C1 segment of cervical spinal cord (tissue), 14 donors: ENCODE measurements around the gene OR1Q1.
"Not testable (repeated sequence)": the region's sequence is repeated elsewhere in the genome, so short reads cannot be mapped to it uniquely, and the experiment has no call there.

Experiments
- DNase-seq, 14 donors: peaks; one replicate each; lab custom pipeline; 2025; lab: John Stamatoyannopoulos, UW

The OR1Q1 gene, protein sequence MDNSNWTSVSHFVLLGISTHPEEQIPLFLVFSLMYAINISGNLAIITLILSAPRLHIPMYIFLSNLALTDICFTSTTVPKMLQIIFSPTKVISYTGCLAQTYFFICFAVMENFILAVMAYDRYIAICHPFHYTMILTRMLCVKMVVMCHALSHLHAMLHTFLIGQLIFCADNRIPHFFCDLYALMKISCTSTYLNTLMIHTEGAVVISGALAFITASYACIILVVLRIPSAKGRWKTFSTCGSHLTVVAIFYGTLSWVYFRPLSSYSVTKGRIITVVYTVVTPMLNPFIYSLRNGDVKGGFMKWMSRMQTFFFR

DNA sequence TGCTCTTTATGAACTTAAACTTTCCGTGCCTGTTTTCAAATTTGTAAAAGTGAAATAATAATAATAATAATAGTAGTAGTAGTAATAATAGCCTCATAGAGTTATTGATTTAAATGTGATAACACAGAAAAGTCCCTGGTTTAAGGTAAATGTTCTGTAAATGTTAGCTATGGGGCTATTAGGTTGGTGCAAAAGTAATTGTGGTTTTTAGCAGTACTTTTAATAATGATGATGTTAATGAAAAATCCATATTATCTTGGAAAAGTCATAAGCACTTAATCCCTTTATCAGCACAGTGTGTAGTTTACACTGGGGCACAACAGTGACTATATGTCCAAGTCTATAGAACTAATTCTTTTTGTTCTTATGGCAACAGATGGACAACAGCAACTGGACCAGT lies at the start of gene OR1Q1:
OR1Q1 (plus strand) TSS at position 377 of the 400 bp plus-strand sequence; CDS start at position 377, 0 bp downstream.
- DNase-seq: no peak

- no peak for DNase-seq
These were observed 46.6 kb upstream of the OR1Q1 start for GRCh38 chr9:122567901-122568300.

GRCh38 chr9:122572456-122572855 lies 42.1 kb upstream of the OR1Q1 start:
- DNase-seq: no peak

DNA sequence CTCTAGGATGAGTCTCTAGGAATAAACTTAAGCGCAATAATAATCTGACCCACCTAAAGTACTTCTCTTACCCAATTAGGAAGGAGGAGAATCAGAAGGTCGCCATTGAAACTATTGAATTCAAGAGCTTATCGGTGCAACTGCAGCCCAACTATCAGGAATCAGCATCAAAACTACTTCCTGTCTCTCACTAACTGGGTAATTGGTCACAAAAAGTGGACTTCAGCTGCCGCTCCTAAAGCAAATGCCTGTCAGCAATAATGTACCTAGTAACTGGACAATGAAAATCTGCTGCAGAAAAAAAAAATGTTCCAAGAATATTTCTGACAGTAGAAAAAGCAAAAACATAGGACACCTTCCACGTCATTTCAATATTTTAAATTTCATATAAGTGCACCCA lies 34.7 kb upstream of the OR1Q1 start:
- no peak for DNase-seq

DNA sequence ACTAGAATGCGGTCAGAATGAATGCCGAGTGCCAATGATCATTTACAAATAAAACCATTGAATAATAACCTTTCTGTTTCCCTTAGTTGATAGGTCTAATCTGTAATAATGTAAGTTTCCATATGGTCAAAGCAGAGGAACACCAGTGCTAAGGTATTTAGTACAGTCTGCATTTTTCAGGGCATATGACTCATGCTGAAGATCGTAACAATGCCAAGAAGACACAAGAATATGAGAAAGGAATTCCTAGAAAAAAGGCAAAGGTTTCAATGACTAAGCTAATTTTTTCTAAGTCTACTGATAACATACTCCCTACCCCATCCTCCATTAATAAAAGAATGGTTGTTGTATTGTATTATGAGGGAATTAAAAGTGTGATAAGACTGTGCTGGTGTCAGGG lies 34.2 kb upstream of the OR1Q1 start:
- DNase-seq: no peak

DNA sequence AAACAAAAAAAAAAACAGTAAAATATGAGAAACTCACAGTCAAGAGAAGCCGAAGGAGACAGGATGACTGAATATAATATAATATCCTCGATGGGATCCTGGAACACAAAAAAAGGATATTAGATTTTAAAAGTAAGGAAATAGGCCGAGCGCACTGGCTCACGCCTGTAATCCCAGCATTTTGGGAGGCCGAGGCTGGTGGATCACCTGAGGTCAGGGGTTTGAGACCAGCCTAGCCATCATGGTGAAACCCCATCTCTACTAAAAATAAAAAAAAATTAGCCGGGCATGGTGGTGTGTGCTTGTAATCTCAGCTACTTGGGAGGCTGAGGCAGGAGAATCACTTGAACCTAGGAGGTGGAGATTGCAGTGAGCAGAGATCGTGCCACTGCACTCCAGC lies 31.3 kb upstream of the OR1Q1 start, which contains the start of gene OR1L8:
OR1L8 (minus strand) TSS at position 101 of the 400 bp plus-strand sequence. CDS start 14,907 bp downstream, outside the sequence.
- DNase-seq: not testable (repeated sequence)

- DNase-seq: no peak
These were observed 8.8 kb upstream of the OR1Q1 start for GRCh38 chr9:122605691-122606090.

DNA sequence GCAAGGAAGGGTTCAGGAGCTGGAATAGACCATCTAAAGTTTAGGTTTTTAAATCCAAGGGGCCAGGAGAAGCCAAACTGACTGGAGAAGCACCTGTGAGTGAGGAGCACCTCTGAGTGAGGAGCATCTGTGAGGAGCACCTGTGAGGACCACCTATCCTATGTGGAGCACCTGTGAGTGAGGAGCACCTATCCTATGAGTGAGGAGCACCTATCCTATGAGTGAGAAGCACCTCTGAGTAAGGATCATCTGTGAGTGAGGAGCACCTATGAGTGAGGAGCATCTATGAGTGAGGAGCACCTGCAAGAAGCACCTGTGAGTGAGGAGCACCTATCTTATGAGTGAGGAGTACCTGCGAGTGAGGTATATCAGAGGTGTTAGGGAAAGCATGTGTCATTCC lies 8.0 kb upstream of the OR1Q1 start:
- DNase-seq: no peak

DNA sequence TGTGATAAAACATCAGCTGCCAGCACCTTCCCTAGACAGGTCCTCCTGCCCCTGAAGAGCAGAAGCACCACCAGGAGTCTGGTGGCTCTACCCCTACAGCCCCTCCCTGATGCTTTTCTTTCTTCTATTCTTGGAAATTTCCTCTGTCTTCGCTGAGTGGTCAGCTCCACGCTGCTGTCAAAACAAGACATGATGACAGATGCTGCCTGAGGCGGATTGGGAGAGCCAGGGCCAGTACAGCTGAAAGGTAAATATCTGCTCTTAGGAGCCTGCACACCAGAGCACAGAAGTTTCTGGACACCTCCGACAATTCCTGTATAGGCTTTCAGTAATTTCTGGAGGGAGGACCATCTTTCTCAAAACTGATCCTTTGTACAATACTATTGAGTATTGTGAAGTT lies 4.7 kb upstream of the OR1Q1 start:
- no peak for DNase-seq

GRCh38 chr9:122619996-122620395 lies 5.5 kb downstream of the OR1Q1 start:
- DNase-seq: no peak

DNA sequence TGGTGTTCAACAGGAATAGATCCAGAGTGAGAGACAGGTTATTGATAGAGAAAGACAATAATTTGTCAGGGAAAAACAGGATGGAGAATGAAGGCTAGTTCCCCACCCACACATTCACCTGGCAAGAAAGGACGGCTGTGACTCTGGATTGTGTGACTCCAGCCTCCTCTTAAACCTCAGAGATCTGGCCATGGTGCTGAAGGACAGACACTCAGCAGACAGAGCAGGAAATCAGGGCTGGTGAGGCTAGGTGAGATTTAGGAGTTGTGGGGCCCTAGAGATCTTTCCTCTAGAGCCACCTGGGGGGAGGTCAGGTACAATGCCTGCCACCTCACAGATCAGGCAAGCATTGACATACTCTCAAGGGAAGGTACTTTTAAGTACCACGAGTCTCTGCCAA lies 27.7 kb downstream of the OR1Q1 start:
- no peak for DNase-seq

- no peak for DNase-seq
These were observed 41.8 kb downstream of the OR1Q1 start for GRCh38 chr9:122656378-122656777.

DNA sequence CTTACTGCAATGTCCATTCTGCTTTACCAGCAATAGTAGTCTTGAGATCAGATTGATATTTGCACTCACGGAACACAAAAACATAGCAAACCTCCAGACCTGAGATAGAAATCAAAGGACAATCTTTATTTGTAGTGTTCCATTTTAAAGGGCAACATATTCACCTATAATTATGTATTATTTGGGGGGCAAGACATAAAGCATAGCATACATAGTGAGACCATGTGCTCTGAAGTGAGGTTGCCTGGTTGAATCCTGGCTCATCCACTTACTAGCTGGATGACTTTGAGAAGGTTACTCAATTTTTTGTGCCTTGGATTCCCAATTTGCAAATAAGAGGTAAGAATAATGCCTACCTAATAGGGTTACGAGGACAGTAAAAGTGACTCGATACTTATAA lies 43.0 kb downstream of the OR1Q1 start, which contains the start of gene OR1B1:
OR1B1 (minus strand) TSS at position 101 of the 400 bp plus-strand sequence.
- DNase-seq: no peak

- DNase-seq: no peak
These were observed 46.9 kb downstream of the OR1Q1 start, which contains the start of gene OR1L1 for GRCh38 chr9:122661416-122661815. OR1L1 (plus strand) TSS chr9:122661716; CDS start chr9:122661716, 0 bp downstream.
